ENCODE data around the gene ATP13A5.

Gene ATP13A5

DNA sequence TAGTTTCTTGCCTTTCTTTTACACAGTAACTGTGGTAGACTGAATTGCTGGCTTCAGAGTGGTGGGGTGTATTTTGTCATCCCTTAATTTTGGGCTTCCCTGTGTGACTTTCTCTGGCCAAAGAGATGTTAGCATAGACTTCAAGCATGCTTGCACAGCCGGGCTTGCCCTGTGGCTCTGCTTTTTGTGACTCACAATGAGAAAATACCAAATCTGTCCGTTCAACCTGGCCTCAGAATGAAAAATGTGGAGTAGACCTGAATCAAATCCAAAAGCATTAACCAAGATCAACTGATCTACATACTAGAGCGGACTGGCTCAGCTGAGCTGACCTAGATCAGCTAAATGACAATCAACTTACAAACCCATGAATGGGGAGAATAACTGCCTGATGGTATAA lies 86.2 kb downstream of the ATP13A5 start:
- Histone ChIP-seq H3K36me3 (ENCODE audit: control insufficient read depth in 2 of 2, insufficient read depth in 1 of 2, low read length in 2 of 2) (no peaks in the 10 kb centered on the region), H3K27ac (ENCODE audit: extremely low read depth, low read depth, low read length) (no peak overlapping the region), H3K9me3 (ENCODE audit: control insufficient read depth, insufficient read depth, low read depth, low read length) (no peaks in the 10 kb centered on the region), H3K4me3 (ENCODE audit: low read depth, low read length) (no peak overlapping the region), H3K4me1 (ENCODE audit: control insufficient read depth, insufficient read depth, low read length) (no peaks in the 10 kb centered on the region)
- no peak for TF ChIP-seq ZNF175 (tag by site-specific recombination; IDR thresholded peaks at IDR 0.05)
- no peak for TF ChIP-seq ZNF155 (tag by site-specific recombination; IDR thresholded peaks at IDR 0.05)
- TF ChIP-seq, protein P1, sequence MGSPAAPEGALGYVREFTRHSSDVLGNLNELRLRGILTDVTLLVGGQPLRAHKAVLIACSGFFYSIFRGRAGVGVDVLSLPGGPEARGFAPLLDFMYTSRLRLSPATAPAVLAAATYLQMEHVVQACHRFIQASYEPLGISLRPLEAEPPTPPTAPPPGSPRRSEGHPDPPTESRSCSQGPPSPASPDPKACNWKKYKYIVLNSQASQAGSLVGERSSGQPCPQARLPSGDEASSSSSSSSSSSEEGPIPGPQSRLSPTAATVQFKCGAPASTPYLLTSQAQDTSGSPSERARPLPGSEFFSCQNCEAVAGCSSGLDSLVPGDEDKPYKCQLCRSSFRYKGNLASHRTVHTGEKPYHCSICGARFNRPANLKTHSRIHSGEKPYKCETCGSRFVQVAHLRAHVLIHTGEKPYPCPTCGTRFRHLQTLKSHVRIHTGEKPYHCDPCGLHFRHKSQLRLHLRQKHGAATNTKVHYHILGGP (tag by site-specific recombination; IDR thresholded peaks at IDR 0.05) = no peak
- no peak for TF ChIP-seq FEZF1 (tag by site-specific recombination; IDR thresholded peaks at IDR 0.05)
- no peak for TF ChIP-seq KLF10 (tag by site-specific recombination; IDR thresholded peaks at IDR 0.05)
- TF ChIP-seq SP2 (tag by site-specific recombination; IDR thresholded peaks at IDR 0.05) = no peak
- TF ChIP-seq ZNF660 (tag by site-specific recombination; IDR thresholded peaks at IDR 0.05) = no peak
- CTCF ChIA-PET = no interaction called here
- POLR2A ChIA-PET = no interaction called here

DNA sequence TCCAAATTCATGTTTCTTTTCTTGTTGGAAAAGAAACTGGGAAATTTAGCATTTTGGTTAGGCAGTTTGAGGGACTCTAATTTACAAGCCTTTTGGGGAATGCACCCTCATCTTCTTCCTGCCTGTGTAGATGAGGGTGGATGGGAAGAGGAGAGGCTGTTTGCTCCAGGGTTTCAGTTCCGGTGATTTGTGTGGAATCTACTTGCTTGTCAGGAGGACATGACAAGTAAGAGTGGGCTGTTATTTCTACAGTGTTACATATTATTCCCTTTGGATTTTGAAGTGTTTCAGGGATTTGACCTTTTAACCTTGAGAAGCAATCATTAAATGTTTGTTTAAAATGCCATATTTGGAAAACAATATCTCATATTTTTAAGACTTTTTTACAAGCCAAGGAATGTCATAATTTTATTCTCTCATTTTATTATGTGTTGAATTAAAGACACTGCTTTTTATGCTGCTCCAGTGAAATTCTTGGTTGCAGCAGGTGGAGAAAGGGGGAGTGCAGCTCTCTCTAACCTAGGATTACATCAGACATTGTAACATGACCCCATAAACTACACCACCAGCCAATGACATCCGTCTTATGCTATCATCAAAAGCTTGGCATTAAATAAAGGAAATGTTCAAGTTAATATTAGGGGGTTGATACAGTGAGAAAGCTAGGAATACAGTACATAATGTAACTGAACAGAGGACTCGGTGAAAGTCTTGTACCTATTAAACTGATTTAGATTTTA lies 107.3 kb downstream of the ATP13A5 start:
- Histone ChIP-seq H3K4me3 (ENCODE audit: low read depth, low read length) (no peak overlapping the region), H3K9me3 (ENCODE audit: control insufficient read depth, insufficient read depth, low read depth, low read length) (no peaks in the 10 kb centered on the region), H3K36me3 (ENCODE audit: control insufficient read depth in 2 of 2, insufficient read depth in 1 of 2, low read length in 2 of 2) (no peaks in the 10 kb centered on the region), H3K4me1 (ENCODE audit: control insufficient read depth, insufficient read depth, low read length) (no peaks in the 10 kb centered on the region), H3K27ac (ENCODE audit: extremely low read depth, low read depth, low read length) (no peak overlapping the region)
- CTCF ChIA-PET = no interaction called here
- POLR2A ChIA-PET = no interaction called here
- TF ChIP-seq ZNF549 (tag by site-specific recombination; IDR thresholded peaks at IDR 0.05) = no peak

DNA sequence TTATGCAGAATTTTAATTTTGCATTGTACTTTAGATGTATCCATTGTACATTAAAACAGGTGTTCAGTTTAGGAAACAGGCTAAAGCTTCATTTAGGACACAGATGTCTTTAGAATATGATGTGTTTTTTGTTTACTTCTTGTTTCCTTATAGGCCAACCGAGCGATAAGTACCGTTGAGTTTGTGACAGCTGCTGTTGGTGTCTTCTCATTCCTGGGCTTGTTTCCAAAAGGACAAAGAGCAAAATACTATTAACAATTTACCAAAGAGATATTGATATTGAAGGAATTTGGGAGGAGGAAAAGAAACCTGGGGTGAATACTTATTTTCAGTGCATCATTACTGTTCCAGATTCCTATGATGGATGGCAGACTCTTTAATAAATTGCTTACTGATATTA lies 108.1 kb downstream of the ATP13A5 start:
- H3K9me3 ChIP-seq (ENCODE audit: control insufficient read depth, insufficient read depth, low read depth, low read length) = no peaks in the 10 kb centered on the region
- POLR2A ChIA-PET = no interaction called here
- no peaks in the 10 kb centered on the region for H3K36me3 ChIP-seq (ENCODE audit: control insufficient read depth in 2 of 2, insufficient read depth in 1 of 2, low read length in 2 of 2)
- CTCF ChIA-PET = no interaction called here
- TF ChIP-seq ZNF121 (tag by site-specific recombination; IDR thresholded peaks at IDR 0.05) (no peak), ZNF776 (tag by site-specific recombination; IDR thresholded peaks at IDR 0.05; ENCODE audit: borderline replicate concordance) (no peak), ZNF350 (tag by site-specific recombination; IDR thresholded peaks at IDR 0.05) (no peak), ZNF768 (tag by site-specific recombination; IDR thresholded peaks at IDR 0.05) (no peak), ZNF2 (tag by site-specific recombination; IDR thresholded peaks at IDR 0.05) (no peak), SP3 (tag by site-specific recombination; IDR thresholded peaks at IDR 0.05) (no peak), ZBTB21 (tag by site-specific recombination; IDR thresholded peaks at IDR 0.05) (no peak), TRIM28 (IDR thresholded peaks at IDR 0.05; ENCODE audit: borderline replicate concordance, low read length) (no peak), BCL11A (tag by site-specific recombination; IDR thresholded peaks at IDR 0.05; ENCODE audit: low read depth) (no peak)
- TF ChIP-seq, protein P2, sequence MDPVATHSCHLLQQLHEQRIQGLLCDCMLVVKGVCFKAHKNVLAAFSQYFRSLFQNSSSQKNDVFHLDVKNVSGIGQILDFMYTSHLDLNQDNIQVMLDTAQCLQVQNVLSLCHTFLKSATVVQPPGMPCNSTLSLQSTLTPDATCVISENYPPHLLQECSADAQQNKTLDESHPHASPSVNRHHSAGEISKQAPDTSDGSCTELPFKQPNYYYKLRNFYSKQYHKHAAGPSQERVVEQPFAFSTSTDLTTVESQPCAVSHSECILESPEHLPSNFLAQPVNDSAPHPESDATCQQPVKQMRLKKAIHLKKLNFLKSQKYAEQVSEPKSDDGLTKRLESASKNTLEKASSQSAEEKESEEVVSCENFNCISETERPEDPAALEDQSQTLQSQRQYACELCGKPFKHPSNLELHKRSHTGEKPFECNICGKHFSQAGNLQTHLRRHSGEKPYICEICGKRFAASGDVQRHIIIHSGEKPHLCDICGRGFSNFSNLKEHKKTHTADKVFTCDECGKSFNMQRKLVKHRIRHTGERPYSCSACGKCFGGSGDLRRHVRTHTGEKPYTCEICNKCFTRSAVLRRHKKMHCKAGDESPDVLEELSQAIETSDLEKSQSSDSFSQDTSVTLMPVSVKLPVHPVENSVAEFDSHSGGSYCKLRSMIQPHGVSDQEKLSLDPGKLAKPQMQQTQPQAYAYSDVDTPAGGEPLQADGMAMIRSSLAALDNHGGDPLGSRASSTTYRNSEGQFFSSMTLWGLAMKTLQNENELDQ (tag by site-specific recombination; IDR thresholded peaks at IDR 0.05; ENCODE audit: low read depth) = no peak
- H3K4me3 ChIP-seq (ENCODE audit: low read depth, low read length) = no peak overlapping the region
- H3K27ac ChIP-seq (ENCODE audit: extremely low read depth, low read depth, low read length) = no peak overlapping the region
- no peaks in the 10 kb centered on the region for H3K4me1 ChIP-seq (ENCODE audit: control insufficient read depth, insufficient read depth, low read length)

Measured in HEK293 (cell line).